K562 (cell line): ENCODE data around the gene SCMH1.

ENCODE experiments used
- EP300 ChIP-seq: IDR thresholded peaks from 2 replicates; pipeline ENCODE4 v1.6.1; 2012; ENCODE audit warnings: low read length, improper control_type of control experiment
- TF ChIP-seq, protein P1 (sequence below), 3 experiments: IDR thresholded peaks in 2 of 3; conservative IDR thresholded peaks in 1 of 3; 2 replicates each; pipeline ENCODE4 v1.5.1; 2011 to 2012; ENCODE audit warnings: low read length in 3 of 3, mild to moderate bottlenecking in 3 of 3, control low read depth in 2 of 3, improper control_type of control experiment in 1 of 3, inconsistent platforms in 1 of 3, low read depth in 1 of 3, mixed read lengths in 1 of 3, moderate library complexity in 1 of 3; ENCODE audit not compliant: insufficient read depth in 2 of 3

GRCh38 chr1:41199375-41199774 lies 42.7 kb downstream of the SCMH1 start:
- no peak for TF ChIP-seq EP300
- TF ChIP-seq, protein P1, sequence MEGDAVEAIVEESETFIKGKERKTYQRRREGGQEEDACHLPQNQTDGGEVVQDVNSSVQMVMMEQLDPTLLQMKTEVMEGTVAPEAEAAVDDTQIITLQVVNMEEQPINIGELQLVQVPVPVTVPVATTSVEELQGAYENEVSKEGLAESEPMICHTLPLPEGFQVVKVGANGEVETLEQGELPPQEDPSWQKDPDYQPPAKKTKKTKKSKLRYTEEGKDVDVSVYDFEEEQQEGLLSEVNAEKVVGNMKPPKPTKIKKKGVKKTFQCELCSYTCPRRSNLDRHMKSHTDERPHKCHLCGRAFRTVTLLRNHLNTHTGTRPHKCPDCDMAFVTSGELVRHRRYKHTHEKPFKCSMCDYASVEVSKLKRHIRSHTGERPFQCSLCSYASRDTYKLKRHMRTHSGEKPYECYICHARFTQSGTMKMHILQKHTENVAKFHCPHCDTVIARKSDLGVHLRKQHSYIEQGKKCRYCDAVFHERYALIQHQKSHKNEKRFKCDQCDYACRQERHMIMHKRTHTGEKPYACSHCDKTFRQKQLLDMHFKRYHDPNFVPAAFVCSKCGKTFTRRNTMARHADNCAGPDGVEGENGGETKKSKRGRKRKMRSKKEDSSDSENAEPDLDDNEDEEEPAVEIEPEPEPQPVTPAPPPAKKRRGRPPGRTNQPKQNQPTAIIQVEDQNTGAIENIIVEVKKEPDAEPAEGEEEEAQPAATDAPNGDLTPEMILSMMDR (IDR thresholded peaks at IDR 0.05 in 2 of 3, conservative IDR thresholded peaks at IDR 0.05 in 1 of 3; ENCODE audit: insufficient read depth in 2 of 3, low read depth in 1 of 3, low read length in 3 of 3) = no peak
